Breast epithelium (tissue), 3 donors: ENCODE data around the gene KLF6.

Source experiments
- POLR2AphosphoS5 ChIP-seq, 3 donors: sonication (generic); formaldehyde crosslinking; IDR thresholded peaks; one replicate each; pipeline ENCODE4 v1.6.1; 2017; ENCODE audit warnings: antibody characterized with exemption in 3 of 3
- TF ChIP-seq, protein P1 (sequence below), 3 donors: fragments of 450-650 bp; IDR thresholded peaks; one replicate each; pipeline ENCODE4 v1.5.1; 2016 to 2017; ENCODE audit warnings: antibody characterized with exemption in 3 of 3, mild to moderate bottlenecking in 3 of 3, moderate library complexity in 3 of 3

- TF ChIP-seq, protein P1, sequence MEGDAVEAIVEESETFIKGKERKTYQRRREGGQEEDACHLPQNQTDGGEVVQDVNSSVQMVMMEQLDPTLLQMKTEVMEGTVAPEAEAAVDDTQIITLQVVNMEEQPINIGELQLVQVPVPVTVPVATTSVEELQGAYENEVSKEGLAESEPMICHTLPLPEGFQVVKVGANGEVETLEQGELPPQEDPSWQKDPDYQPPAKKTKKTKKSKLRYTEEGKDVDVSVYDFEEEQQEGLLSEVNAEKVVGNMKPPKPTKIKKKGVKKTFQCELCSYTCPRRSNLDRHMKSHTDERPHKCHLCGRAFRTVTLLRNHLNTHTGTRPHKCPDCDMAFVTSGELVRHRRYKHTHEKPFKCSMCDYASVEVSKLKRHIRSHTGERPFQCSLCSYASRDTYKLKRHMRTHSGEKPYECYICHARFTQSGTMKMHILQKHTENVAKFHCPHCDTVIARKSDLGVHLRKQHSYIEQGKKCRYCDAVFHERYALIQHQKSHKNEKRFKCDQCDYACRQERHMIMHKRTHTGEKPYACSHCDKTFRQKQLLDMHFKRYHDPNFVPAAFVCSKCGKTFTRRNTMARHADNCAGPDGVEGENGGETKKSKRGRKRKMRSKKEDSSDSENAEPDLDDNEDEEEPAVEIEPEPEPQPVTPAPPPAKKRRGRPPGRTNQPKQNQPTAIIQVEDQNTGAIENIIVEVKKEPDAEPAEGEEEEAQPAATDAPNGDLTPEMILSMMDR (IDR thresholded peaks at IDR 0.05): no peak
- TF ChIP-seq POLR2AphosphoS5 (IDR thresholded peaks at IDR 0.05): peak in 2 of 3 donors; percentile 9 to 86
Measured at GRCh38 chr10:3783316-3783681, 1.7 kb downstream of the KLF6 start.
